Endodermal cell (in vitro differentiated cells): ENCODE measurements around the gene IGF2BP3. TPM values are rescaled to one million over a fixed set of nuclear protein-coding genes. Genes with fewer than 3 reads are reported as not detected.
"Not testable (repeated sequence)": the region's sequence is repeated elsewhere in the genome, so short reads cannot be mapped to it uniquely, and the experiment has no call there.

Experiments
- DNase-seq: peaks from one replicate; pipeline ENCODE4 v3.0.0-alpha.2; 2017
- H3K27ac ChIP-seq: 2 replicates; pipeline ENCODE4 v1.5.1; 2013; ENCODE audit warnings: mild to moderate bottlenecking, low read depth, low read length, moderate library complexity
- H3K27me3 ChIP-seq: 2 replicates; pipeline ENCODE4 v1.6.1; 2013; ENCODE audit warnings: mild to moderate bottlenecking, low read length, moderate library complexity; ENCODE audit not compliant: insufficient read depth, control insufficient read depth, poor library complexity, severe bottlenecking
- H3K36me3 ChIP-seq: 2 replicates; pipeline ENCODE4 v1.7.0; 2013; ENCODE audit warnings: mild to moderate bottlenecking, low read length, moderate library complexity; ENCODE audit not compliant: control insufficient read depth, insufficient read depth
- H3K4me1 ChIP-seq: one replicate; pipeline ENCODE4 v1.7.0; 2013; ENCODE audit warnings: low read length; ENCODE audit not compliant: control insufficient read depth, insufficient read depth
- H3K4me3 ChIP-seq: 2 replicates; pipeline ENCODE4 v1.5.1; 2013; ENCODE audit warnings: mild to moderate bottlenecking, low read length, moderate library complexity
- H3K9ac ChIP-seq: 2 replicates; pipeline ENCODE4 v1.6.1; 2013; ENCODE audit warnings: mild to moderate bottlenecking, low read length, moderate library complexity; ENCODE audit not compliant: poor library complexity, severe bottlenecking; ENCODE audit errors: extremely low read depth
- H3K9me3 ChIP-seq: 2 replicates; pipeline ENCODE4 v1.6.1; 2013; ENCODE audit warnings: mild to moderate bottlenecking, low read length, moderate library complexity; ENCODE audit not compliant: control insufficient read depth
- H3K27ac Mint-ChIP-seq: 2 replicates; pipeline ENCODE4 v1.8.0; 2020; ENCODE audit warnings: mixed read lengths
- H3K27me3 Mint-ChIP-seq: 2 replicates; pipeline ENCODE4 v1.8.0; 2021; ENCODE audit warnings: mild to moderate bottlenecking, mixed read lengths; ENCODE audit not compliant: insufficient read depth
- H3K36me3 Mint-ChIP-seq: 2 replicates; pipeline ENCODE4 v1.8.0; 2020; ENCODE audit warnings: low read depth, mixed read lengths
- H3K4me1 Mint-ChIP-seq: 2 replicates; pipeline ENCODE4 v1.8.0; 2020; ENCODE audit warnings: mixed read lengths
- H3K4me3 Mint-ChIP-seq: 2 replicates; pipeline ENCODE4 v1.8.0; 2020; ENCODE audit warnings: mild to moderate bottlenecking, moderate library complexity, mixed read lengths
- H3K9me3 Mint-ChIP-seq: 2 replicates; pipeline ENCODE4 v1.8.0; 2020; ENCODE audit warnings: mild to moderate bottlenecking, mixed read lengths
- CTCF ChIP-seq: fragments of 200-600 bp; sonication (generic); conservative IDR thresholded peaks from 2 replicates; pipeline ENCODE4 v1.5.0; 2021; ENCODE audit warnings: antibody characterized with exemption, mild to moderate bottlenecking
- WGBS, 2 experiments: methylation state at CpG; one replicate each; pipeline versions ENCODE4 v1.1.5 to v1.1.7; 2013; ENCODE audit warnings: missing lambda C conversion rate in 2 of 2, mixed read lengths in 1 of 2; ENCODE audit not compliant: insufficient coverage in 1 of 2, insufficient read length in 1 of 2; 5-methylcytosine and 5-hydroxymethylcytosine counted together
- total RNA-seq, 2 donors: library from RNA; stranded (reverse); fragmentation: NEBNext Ultra II Directional in 1 of 2; extraction: Animal tissue kit (Norgen Biotek cat#: 25700) in 1 of 2; gene quantifications; 2 replicates in 1 of 2; 3 replicates in 1 of 2; pipeline ENCODE4 v1.2.1, GENCODE V29; 2021

Gene IGF2BP3
- total RNA-seq, 2 donors from 2014 or later, result 114 to 123 TPM

GRCh38 chr7:23494009-23494408 lies 23.7 kb upstream of the IGF2BP3 start:
- Histone ChIP-seq H3K27ac (no peak overlapping the region), H3K36me3 (peaks cover 6% of the 10 kb centered on the region), H3K27me3 (no peaks in the 10 kb centered on the region), H3K9ac (no peak overlapping the region), H3K4me1 (no peaks in the 10 kb centered on the region), H3K4me3 (no peak overlapping the region), H3K9me3 (no peaks in the 10 kb centered on the region)
- DNase-seq, result no peak
- H3K9me3 Mint-ChIP-seq, result no peaks in the 10 kb centered on the region
- 91 to 95% methylated on average over 6 to 8 of the region's 9 CpGs for WGBS, 2 experiments
- no peaks in the 10 kb centered on the region for H3K4me1 Mint-ChIP-seq
- peaks cover 7% of the 10 kb centered on the region for H3K36me3 Mint-ChIP-seq
- no peak overlapping the region for H3K27ac Mint-ChIP-seq
- no peak overlapping the region for H3K4me3 Mint-ChIP-seq
- H3K27me3 Mint-ChIP-seq, result no peaks in the 10 kb centered on the region
- no peak for TF ChIP-seq CTCF

- no peak overlapping the region for H3K27ac ChIP-seq
- no peak for DNase-seq
- H3K36me3 ChIP-seq, result no peaks in the 10 kb centered on the region
- no peaks in the 10 kb centered on the region for H3K4me1 ChIP-seq
- no peaks in the 10 kb centered on the region for H3K36me3 Mint-ChIP-seq
- TF ChIP-seq CTCF, result no peak
- no peak overlapping the region for H3K27ac Mint-ChIP-seq
- no peaks in the 10 kb centered on the region for H3K4me1 Mint-ChIP-seq
- WGBS, 2 experiments, result 100% methylated on average over 2 of the region's 3 CpGs; no CpG with 5 or more reads in 1 of the 2 experiments
- H3K4me3 ChIP-seq, result no peak overlapping the region
- no peaks in the 10 kb centered on the region for H3K9me3 ChIP-seq
- H3K9me3 Mint-ChIP-seq, result no peaks in the 10 kb centered on the region
- no peaks in the 10 kb centered on the region for H3K27me3 ChIP-seq
- H3K27me3 Mint-ChIP-seq, result no peaks in the 10 kb centered on the region
- no peak overlapping the region for H3K4me3 Mint-ChIP-seq
- H3K9ac ChIP-seq, result no peak overlapping the region
Measured at GRCh38 chr7:23491502-23491901, 21.2 kb upstream of the IGF2BP3 start.

GRCh38 chr7:23490357-23491135 lies 20.3 kb upstream of the IGF2BP3 start:
- Histone ChIP-seq H3K4me1 (no peaks in the 10 kb centered on the region), H3K9me3 (no peaks in the 10 kb centered on the region), H3K9ac (peak overlapping the region; percentile 20), H3K27me3 (no peaks in the 10 kb centered on the region), H3K36me3 (no peaks in the 10 kb centered on the region), H3K4me3 (peak overlapping the region; percentile 69), H3K27ac (peak overlapping the region; percentile 73)
- TF ChIP-seq CTCF, result no peak
- Mint-ChIP-seq H3K27me3 (no peaks in the 10 kb centered on the region), H3K36me3 (no peaks in the 10 kb centered on the region), H3K27ac (no peak overlapping the region), H3K9me3 (no peaks in the 10 kb centered on the region), H3K4me1 (peaks cover 8% of the 10 kb centered on the region), H3K4me3 (peak overlapping the region; percentile 19)
- 54 to 59% methylated on average over 30 to 56 of the region's 56 CpGs for WGBS, 2 experiments
- DNase-seq, result no peak

GRCh38 chr7:23488714-23489113 lies 18.4 kb upstream of the IGF2BP3 start:
- H3K9ac ChIP-seq, H3K4me3 ChIP-seq, H3K27ac Mint-ChIP-seq, H3K4me1 ChIP-seq, H3K27me3 Mint-ChIP-seq, H3K4me1 Mint-ChIP-seq, H3K4me3 Mint-ChIP-seq, H3K36me3 Mint-ChIP-seq, H3K9me3 ChIP-seq, H3K36me3 ChIP-seq, H3K9me3 Mint-ChIP-seq, DNase-seq, H3K27ac ChIP-seq, H3K27me3 ChIP-seq: not testable (repeated sequence)
- 100% methylated on average over 1 to 8 of the region's 13 CpGs for WGBS, 2 experiments
